IPS DF 19.7 (cell line): ENCODE data around the gene TUBGCP2.

ENCODE experiments used
- DNase-seq: peaks from one replicate; pipeline ENCODE4 v3.0.0-alpha.2; 2013; ENCODE audit warnings: low read depth, low spot score

TUBGCP2 gene

DNA sequence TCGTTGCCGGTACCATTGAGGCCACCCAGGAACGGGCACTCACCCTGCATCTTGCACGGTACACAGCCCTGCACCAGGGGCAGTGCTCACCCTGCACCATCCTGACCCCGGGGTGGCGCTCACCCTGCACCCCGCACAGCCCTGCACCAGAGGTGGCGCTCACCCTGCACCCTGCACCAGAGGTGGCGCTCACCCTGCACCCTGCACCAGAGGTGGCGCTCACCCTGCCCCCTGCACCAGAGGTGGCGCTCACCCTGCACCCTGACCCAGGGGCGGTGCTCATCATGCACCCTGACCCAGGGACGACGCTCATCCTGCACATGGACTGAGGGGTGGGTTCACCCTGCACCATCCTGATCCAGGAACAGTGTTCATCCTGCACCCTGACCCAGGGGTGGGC, 6.4 kb downstream of the TUBGCP2 start:
- DNase-seq: no peak

DNA sequence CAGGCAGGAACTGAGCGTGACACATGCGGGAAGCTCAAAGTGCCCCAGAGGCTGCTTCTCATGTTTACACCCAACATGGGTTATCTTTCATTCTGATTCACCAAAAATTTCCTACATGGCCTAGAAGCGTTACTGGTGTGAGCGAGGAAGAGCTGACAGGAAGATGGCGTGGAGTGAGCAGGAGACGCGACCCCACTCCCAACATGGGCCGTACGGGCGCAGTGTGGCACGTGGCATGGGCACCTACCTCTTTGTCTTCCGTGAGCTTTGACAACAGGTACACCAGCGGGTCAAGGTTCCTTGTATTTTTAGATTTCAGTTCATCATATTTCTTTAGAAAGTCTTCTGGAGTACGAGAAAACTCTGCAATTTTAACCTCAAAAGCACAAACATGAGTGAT, 8.9 kb downstream of the TUBGCP2 start:
- no peak for DNase-seq

DNA sequence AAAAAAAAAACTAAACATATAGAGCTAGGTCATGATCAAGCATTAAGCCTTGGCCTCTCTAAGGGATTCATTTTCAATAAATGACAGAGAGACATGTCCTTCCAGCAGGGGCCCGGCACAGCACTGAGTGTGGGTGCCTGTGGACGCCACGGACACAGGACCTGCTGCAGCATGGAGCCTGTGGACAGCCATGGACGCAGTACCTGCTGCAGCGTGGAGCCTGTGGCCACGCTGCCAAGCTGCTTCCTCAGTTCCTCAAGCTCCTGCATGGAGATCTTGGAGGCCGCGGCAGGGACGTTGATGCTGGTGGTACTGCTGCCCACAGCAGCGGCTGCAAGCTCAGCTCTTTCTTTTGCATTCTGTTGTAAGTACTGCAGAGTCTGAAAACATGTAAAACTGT, 9.4 kb downstream of the TUBGCP2 start:
- DNase-seq: no peak

DNA sequence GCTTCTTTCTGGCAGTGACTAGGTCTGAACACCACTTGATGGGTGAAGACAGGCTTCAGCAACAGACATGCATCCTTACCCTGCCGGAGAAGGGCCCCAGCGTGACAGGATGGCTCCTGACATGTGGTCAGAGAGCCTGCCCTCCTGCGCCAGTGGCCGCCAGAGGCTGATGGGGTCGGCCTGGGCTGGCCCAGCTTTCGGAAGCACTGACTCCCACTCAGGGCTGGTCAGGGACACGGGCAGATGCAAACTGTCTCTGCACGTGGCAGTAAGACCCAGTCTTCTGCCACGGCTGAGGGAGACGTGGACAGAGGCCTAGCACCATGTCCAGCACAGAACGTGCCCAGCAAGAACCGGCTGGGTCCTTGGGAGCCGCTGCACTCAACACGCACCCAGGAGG, 10.2 kb downstream of the TUBGCP2 start:
- DNase-seq: no peak

DNA sequence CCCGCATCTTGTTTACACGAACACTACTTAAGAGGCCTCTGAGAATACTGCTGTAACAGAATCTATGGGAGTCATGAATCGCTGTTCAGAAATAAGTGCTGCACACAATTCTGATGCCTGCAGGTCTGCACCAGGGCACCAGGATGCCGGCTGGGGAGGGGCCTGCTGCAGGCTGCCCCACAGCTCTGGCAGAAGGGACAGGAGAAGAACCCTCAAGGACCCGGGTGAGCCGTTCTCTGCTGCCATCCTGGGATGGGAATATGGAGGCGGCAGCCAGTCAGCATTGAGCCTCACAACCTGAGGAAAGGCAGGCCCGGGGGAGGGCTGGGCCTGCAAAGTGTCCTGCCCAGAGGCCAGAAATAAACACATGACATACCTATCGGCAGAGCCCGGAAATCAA, 11.2 kb downstream of the TUBGCP2 start:
- DNase-seq: no peak

DNA sequence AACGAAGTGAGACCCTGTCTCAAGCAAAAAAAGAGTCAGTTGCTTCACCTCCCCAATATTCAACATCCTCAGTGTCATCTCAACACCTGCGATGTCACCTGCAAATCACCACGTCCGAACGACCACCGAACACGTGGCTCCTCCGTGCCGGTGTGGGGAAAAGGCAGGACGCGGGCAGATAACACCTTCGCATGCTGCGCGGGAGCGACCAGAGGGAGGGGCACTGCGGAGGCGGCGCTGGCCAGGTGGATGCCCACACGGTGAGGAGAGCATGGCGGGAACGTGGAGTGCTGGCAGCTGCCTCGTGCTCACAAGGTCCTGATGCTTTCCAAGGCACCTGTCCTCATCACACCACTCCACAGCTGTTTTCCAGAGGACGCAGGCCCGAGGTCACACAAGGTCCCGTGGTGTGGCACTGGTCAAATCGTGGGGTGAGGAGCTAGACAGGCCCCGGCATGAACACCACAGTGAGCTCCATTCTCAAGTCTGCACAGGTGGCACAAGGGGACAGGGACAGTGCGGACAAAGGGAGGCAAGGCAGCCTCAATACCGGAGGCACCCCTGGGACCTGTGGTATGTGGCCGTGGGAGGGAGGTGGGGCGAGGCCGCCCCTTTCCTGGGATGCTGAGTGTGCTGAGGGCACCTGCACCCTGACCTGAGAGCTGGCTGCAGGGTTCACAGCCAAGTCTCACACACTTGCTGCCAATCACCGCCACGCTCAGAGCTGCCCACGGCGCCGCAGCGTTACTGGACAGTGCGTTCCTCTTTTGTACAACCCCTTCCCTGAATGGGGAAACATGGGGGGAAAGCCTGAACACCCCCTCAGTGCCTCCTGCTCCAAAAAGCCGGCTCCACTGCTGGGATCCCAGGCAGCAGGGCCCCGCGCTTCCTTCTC, 13.0 kb downstream of the TUBGCP2 start:
- no peak for DNase-seq

DNA sequence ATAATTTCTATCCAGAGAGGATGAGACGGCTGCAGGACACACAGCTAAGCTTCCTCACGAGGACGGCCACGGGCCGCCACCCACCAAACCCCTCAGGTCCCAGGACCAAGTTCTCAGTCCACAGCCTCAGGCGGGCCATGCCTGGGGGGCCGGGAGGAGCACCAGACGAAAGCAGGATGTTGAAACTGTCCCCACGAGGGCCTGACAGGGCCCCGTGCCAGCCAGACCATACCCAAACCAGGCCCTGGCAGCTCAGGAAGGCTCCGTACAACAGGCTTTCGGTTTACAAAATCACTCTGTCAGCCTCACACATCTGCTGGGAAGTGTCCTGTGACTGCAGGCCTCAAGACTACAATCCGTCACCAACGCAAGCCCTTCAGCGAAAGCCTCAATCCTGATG, 14.5 kb downstream of the TUBGCP2 start:
- no peak for DNase-seq

DNA sequence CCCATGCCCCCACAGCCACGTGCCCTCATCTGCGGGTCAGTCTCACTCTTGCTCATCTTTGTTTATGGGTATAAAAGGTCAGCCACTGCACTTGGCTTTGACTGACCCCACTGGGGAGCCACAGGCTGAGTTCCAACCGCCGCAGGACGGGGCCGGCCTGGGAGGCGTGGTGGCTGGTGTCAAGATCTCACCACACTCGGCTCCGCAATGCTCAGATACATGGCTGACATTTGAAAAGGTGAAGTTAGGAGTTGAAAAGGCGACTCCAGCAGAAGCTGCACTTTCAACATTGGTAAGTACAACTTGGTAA, 14.9 kb downstream of the TUBGCP2 start:
- no peak for DNase-seq

DNA sequence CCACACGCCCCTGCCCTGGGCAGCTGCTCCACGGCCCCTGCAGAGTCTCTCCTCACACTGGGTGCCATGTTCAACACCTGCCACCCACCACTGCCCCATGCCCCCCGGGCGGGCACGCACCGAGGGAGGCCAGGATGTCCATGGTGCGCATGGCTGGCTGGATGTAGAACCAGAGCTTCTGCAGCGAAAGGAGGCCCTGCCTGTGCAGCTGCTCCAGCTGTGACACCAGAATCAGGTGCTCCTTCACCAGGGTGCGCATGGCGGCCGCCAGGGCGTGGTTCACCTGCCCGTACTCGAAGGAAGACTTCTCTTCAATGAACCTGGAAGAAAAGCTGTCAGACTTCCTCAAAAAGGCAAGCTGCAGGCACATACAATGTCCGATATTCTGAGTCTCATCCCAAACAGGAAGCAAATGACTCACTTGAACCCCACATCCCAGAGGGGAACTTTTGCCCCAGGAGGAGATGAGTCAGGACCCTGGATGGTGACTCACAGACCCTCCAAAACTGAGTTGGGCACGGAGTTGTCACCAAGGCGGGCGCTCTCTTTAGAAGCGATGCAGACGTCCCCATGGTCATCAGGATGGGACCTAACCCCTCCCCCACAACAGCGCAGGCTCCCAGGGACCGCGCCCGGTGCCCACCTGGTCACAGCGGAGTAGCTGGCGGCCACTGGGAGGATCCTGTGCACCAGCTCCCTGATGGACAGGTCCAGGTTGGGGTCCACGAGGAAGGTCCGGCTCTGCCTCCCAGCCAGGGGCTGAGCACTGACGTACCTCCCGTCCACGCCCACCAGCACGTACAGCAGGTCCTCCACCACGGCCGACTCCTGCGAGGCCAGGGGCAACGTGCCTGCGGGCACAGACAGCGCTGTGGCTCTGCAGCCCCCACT, 15.5 kb downstream of the TUBGCP2 start:
- no peak for DNase-seq

DNA sequence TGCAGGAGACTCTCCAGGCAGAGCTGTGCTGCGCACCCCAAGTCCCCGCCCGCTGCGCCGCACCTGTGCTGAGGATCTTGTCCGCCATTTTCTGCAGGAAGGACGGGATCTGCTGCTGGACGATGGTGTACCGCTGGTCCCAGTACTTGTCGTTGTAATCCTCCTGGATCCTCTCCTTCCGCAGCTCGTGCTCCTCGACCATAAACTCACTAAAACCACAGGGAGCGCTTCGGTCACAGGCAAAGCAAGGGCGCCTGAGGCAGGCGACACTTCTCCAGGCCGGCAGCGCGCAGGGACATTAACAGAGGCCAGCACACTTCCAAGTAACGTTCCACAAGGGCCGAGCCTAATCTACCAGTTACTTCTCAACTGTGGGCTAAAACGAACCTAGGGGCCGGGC, 18.9 kb downstream of the TUBGCP2 start:
- no peak for DNase-seq

DNA sequence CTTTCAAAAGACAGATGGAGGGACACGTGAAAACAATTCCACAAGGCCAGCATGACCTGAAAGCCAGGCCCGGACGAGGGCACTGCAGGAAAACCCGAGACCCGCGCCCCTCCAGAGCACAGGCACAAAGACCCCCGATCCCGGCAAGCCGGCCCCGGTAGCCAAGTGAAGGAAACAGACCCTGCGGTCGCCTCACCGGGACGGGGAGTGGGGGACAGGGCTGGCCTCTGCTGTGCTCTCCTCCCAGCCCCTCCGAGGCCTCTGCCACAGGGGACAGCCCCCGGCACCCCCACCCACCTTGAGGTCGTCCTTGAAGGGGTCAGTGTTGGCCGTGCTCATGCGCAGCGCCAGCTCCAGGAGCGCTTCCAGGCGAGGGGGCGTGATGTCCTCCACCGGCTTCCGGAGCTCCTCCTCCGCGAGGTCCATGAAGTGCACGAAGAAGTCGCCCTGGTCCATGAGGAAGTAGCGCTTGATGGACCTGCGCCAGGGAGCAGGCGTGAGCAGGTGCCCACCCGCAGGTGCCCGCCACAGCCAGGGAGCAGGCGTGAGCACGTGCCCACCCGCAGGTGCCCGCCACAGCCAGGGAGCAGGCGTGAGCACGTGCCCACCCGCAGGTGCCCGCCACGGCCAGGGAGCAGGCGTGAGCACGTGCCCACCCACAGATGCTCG, 20.7 kb downstream of the TUBGCP2 start:
- DNase-seq: no peak

DNA sequence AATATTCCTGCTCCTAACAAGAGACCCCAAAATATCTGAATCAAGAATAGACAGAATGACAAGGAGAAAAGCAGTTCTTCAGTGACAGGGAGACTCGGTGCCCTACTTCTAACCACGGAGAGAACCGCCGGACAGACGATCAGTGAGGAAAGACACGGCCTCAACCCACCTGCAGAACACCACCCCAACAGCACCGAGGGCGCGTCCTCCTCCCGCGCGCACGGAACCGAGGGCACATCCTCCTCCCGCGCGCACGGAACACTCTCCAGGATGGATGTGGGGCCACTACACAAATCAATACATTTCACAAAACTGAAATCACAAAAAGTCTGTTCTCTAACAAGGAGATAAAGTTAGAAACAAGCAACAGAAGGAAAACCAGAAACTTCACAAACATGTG, 22.3 kb downstream of the TUBGCP2 start:
- DNase-seq: no peak

DNA sequence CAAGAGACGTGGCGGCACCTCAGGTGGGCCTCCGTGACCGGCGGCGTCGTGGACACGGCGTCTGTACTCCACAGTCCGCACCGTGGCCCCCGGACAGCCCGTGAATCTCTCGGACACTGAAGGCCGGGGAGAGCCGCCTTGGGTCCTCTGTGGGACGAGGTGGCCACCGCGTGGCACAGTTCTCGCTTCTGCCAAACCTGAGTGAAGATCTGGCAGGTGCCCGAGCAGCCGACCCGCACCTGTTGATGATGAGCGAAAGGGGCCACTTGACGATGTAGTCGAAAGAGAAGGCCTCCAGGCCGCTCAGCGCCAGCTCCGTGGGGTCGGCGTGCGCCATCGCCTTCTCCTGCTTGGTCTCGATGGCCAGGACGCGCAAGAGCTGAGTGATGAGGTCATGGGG, 23.5 kb downstream of the TUBGCP2 start:
- DNase-seq: no peak

DNA sequence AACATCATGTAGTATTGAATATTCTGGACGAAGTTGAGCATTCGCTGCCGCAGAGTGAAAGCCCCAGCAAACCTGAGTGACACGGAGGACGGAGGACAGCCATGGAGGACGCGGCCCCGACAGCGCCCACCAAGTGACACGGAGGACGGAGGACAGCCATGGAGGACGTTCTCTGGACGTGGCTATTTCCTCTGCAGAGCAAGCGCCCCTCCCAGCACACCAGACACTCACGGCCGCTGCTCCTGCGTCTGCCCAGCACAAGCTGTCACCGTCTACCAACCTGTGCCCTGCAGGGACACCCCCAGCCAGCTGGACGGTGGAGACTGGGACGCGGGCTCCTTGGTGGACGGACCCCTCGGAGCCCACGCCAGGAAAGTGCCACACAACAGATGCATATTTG, 24.7 kb downstream of the TUBGCP2 start:
- DNase-seq: no peak

DNA sequence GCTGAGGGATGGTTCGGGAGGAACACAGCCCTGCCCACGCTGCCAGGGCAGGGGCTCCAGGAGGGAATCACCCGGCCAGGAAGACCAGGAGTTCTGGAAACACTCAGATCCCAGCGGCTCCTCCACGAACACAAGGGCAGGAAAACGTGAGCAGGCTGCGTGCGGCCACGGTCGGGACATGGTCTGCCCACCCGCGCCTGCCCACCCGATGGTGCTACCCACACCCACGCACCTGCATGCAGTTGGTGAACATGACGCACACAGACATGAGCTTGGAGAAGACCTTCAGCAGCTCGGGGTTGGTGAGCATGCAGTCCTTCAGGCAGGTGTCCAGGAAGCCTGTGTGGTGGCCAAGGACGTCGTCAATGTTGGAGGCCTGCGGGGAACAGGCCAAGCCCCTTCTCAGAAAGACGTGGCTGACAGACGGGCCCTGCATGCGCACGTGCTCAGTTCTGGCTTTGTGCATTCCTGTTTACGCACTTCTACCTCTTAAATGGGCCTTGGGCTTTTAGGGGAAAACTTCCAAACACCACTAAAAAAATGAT, 25.8 kb downstream of the TUBGCP2 start:
- no peak for DNase-seq

DNA sequence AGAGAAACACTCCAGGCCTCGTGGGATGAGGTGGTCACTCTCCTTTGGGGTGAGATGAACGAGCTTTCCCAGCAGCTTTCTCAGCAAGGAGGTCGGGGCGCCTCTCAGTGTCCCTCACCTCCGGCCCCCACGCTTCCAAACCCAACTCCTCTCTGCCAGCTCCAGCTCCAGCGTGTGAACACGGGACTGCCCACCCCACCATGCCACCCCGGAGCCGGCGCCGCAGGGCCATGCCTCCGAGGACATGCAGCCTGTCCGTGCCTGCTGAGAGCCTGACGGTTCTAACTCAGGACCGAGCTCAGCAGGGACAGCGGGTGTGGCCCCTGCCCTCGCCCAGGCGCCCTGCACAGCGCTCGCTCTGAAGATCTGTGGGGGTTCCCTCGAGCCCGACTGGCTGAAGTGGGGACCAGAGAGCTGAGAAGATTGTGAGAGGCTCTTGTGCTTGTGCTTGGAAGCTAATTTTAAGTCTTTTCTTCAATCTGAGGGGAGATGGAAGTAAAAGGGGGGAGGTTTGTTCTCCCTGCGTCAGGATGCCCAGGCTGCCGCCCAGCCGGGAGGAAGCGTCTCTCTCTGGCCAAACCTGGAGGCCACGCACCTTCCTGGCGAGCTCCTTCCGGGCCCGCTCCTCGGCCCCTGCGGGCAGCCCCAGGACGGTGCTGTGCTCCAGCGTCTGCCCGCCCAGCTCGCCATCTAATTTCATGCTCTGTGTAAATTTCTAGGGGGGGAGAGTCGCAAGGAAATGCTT, 26.9 kb downstream of the TUBGCP2 start:
- no peak for DNase-seq

DNA sequence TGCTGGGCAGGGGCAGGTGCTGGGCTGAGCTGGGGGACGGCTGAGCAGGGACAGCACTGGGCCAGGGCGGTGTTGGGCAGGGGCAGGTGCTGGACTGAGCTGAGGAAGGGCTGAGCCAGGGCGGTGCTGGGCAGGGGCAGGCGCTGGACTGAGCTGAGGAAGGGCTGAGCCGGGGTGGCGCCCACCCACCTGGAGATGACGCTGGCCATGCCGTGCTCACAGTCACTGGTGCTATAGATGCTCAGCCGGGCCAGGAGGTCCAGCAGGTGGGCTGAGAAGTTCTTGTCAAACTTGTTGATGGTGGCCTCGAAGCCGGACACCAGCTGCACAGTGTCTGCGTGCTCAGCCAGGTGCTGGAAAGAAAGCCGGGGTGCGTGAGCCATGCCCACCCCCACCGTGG, 27.6 kb downstream of the TUBGCP2 start:
- DNase-seq: no peak

DNA sequence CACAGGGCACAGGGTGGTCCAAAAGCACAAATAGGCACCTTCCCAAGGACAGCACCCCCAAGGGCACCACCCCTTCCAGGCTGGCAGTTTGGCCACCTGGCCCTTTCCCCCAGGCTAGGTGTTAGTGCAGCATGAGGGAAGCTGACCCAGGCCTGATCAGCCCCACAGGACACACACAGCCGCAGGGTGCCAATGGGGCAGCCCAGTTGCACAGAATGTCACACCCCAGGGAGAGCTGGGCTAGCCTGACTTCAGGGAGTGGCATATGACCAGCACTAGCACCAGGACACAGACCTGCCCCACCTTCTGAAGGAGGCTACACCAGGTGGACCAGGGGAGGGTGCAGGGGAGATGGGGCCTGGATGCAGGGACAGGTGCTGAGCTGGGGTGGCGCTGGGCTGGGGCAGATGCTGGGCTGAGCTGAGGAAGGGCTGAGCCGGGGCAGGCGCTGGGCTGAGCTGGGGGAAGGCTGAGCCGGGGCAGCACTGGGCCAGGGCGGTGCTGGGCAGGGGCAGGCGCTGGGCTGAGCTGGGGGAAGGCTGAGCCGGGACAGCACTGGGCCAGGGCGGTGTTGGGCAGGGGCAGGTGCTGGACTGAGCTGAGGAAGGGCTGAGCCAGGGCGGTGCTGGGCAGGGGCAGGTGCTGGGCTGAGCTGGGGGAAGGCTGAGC, 28.1 kb downstream of the TUBGCP2 start:
- DNase-seq: no peak

DNA sequence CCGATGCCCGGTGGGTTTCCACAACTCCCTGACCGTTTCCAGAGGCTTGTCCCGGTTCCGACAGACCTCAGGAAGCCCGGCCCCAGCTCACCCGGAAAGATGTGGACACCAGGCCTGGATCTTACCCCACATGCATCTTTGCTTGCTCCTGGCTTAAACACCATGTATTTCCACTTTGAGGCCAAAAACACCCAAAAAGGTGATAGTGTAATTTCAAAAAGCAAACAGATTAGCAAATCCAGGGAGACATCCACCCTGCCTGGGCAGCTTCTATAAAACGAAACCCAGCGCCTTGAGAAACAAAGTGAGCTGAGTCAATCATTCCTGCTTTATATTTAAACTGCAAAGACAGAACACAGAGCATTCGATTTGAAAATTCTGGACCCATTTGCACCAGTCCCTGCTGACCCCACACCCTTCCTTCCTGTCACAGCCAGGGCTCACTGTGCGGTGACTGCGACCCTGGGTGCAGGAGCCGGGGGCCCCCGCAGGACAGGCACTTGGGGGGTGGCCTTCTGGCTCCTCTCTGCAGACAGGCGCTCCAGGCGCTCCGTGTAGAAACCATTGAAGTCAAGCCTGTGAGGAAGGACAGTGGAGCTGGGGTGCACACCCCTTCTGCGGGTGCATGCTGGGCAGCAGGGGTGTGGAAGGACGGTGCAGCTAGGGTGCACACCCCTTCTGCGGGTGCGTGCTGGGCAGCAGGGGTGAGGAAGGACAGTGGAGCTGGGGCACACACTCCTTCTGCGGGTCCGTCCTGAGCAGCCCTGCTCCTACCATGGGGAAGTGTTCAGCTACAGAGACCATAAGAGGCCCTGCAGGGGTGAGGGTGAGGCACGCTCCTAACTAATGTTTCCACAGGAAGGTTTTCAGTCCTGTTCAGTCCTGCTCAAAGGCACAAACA, 29.1 kb downstream of the TUBGCP2 start:
- DNase-seq: no peak
